ENCODE results near the gene C19orf73.
"Not testable (repeated sequence)": the region's sequence is repeated elsewhere in the genome, so short reads cannot be mapped to it uniquely, and the experiment has no call there.

The C19orf73 gene

GRCh38 chr19:49151267-49152118 lies 32.5 kb upstream of the C19orf73 start:
- DNase-seq (ENCODE audit: low spot score in 2 of 2) (peak in 1 of 2 donors; percentile 60), ATAC-seq (peak; percentile 39)
- peaks cover 38% of the 10 kb centered on the region for H3K4me1 Mint-ChIP-seq
- H3K36me3 Mint-ChIP-seq: no peaks in the 10 kb centered on the region
- H3K4me3 Mint-ChIP-seq: peak overlapping the region; percentile 77
- H3K9me3 Mint-ChIP-seq: peaks cover 5% of the 10 kb centered on the region
- H3K27ac Mint-ChIP-seq: no peak overlapping the region

GRCh38 chr19:49150944-49151243 lies 32.0 kb upstream of the C19orf73 start:
- Mint-ChIP-seq H3K9me3 (peaks cover 5% of the 10 kb centered on the region), H3K4me3 (peak overlapping the region; percentile 77), H3K4me1 (peaks cover 44% of the 10 kb centered on the region), H3K36me3 (no peaks in the 10 kb centered on the region), H3K27ac (no peak overlapping the region)
- DNase-seq (ENCODE audit: low spot score in 2 of 2) (no peak), ATAC-seq (no peak)

GRCh38 chr19:49150106-49150943 lies 31.4 kb upstream of the C19orf73 start:
- ATAC-seq (peak; percentile 40), DNase-seq (ENCODE audit: low spot score in 2 of 2) (peak in 1 of 2 donors; percentile 73)
- Mint-ChIP-seq H3K4me3 (peak overlapping the region; percentile 77), H3K27ac (peak overlapping the region; percentile 79), H3K4me1 (peaks cover 50% of the 10 kb centered on the region), H3K9me3 (peaks cover 5% of the 10 kb centered on the region), H3K36me3 (no peaks in the 10 kb centered on the region)

- H3K4me1 Mint-ChIP-seq: peaks cover 51% of the 10 kb centered on the region
Observed at GRCh38 chr19:49149652-49150105, 30.7 kb upstream of the C19orf73 start.

GRCh38 chr19:49148784-49149651 lies 30.1 kb upstream of the C19orf73 start:
- peak overlapping the region; percentile 77 for H3K4me3 Mint-ChIP-seq
- ATAC-seq: peak; percentile 33
- H3K27ac Mint-ChIP-seq: no peak overlapping the region
- DNase-seq (ENCODE audit: low spot score in 2 of 2): peak; percentile 67 to 89
- H3K36me3 Mint-ChIP-seq: no peaks in the 10 kb centered on the region
- peaks cover 48% of the 10 kb centered on the region for H3K4me1 Mint-ChIP-seq
- H3K9me3 Mint-ChIP-seq: peaks cover 5% of the 10 kb centered on the region

More at GRCh38 chr19:49149652-49150105, 30.7 kb upstream of the C19orf73 start:
- H3K36me3 Mint-ChIP-seq: no peaks in the 10 kb centered on the region
- peaks cover 5% of the 10 kb centered on the region for H3K9me3 Mint-ChIP-seq
- no peak for ATAC-seq
- peak overlapping the region; percentile 77 for H3K4me3 Mint-ChIP-seq
- DNase-seq (ENCODE audit: low spot score in 2 of 2): no peak
- H3K27ac Mint-ChIP-seq: peak overlapping the region; percentile 79

GRCh38 chr19:49148044-49148682 lies 29.2 kb upstream of the C19orf73 start:
- DNase-seq (ENCODE audit: low spot score in 2 of 2) (no peak), ATAC-seq (no peak)
- Mint-ChIP-seq H3K4me3 (peak overlapping the region; percentile 77), H3K9me3 (peaks cover 2% of the 10 kb centered on the region), H3K4me1 (peaks cover 45% of the 10 kb centered on the region), H3K27ac (no peak overlapping the region), H3K36me3 (peaks cover 3% of the 10 kb centered on the region)

- ATAC-seq; H3K36me3 Mint-ChIP-seq; H3K27ac Mint-ChIP-seq; DNase-seq (ENCODE audit: low spot score in 2 of 2); H3K9me3 Mint-ChIP-seq: not testable (repeated sequence)
- Mint-ChIP-seq H3K4me3 (peak overlapping the region; percentile 58), H3K4me1 (peaks cover 47% of the 10 kb centered on the region)
Observed at GRCh38 chr19:49146408-49146770, 27.4 kb upstream of the C19orf73 start.

GRCh38 chr19:49145573-49146407 lies 26.8 kb upstream of the C19orf73 start:
- Mint-ChIP-seq H3K4me3 (peak overlapping the region; percentile 58), H3K27ac (peak overlapping the region; percentile 72), H3K9me3 (no peaks in the 10 kb centered on the region), H3K36me3 (peaks cover 7% of the 10 kb centered on the region), H3K4me1 (peaks cover 46% of the 10 kb centered on the region)
- peak; percentile 72 for ATAC-seq
- peak; percentile 80 to 91 for DNase-seq (ENCODE audit: low spot score in 2 of 2)

- peaks cover 7% of the 10 kb centered on the region for H3K36me3 Mint-ChIP-seq
- DNase-seq (ENCODE audit: low spot score in 2 of 2): peak; percentile 46 to 78
- H3K9me3 Mint-ChIP-seq: no peaks in the 10 kb centered on the region
- peak overlapping the region; percentile 75 for H3K4me3 Mint-ChIP-seq
- peak overlapping the region; percentile 23 for H3K27ac Mint-ChIP-seq
- peaks cover 22% of the 10 kb centered on the region for H3K4me1 Mint-ChIP-seq
- peak; percentile 90 for ATAC-seq
Observed at GRCh38 chr19:49142866-49143335, 24.0 kb upstream of the C19orf73 start.

GRCh38 chr19:49141352-49141751 lies 22.4 kb upstream of the C19orf73 start:
- Mint-ChIP-seq H3K36me3 (peaks cover 7% of the 10 kb centered on the region), H3K4me1 (peaks cover 21% of the 10 kb centered on the region), H3K4me3 (no peak overlapping the region), H3K27ac (no peak overlapping the region), H3K9me3 (no peaks in the 10 kb centered on the region)
- DNase-seq (ENCODE audit: low spot score in 2 of 2) (no peak), ATAC-seq (no peak)

- Mint-ChIP-seq H3K4me3 (no peak overlapping the region), H3K4me1 (peaks cover 17% of the 10 kb centered on the region), H3K36me3 (peaks cover 7% of the 10 kb centered on the region), H3K27ac (no peak overlapping the region), H3K9me3 (no peaks in the 10 kb centered on the region)
- DNase-seq (ENCODE audit: low spot score in 2 of 2): no peak
- ATAC-seq: no peak
Observed at GRCh38 chr19:49140951-49141350, 22.0 kb upstream of the C19orf73 start.

GRCh38 chr19:49136771-49137171 lies 17.8 kb upstream of the C19orf73 start:
- Mint-ChIP-seq H3K4me1 (peaks cover 24% of the 10 kb centered on the region), H3K4me3 (no peak overlapping the region), H3K9me3 (no peaks in the 10 kb centered on the region), H3K27ac (no peak overlapping the region), H3K36me3 (peaks cover 6% of the 10 kb centered on the region)
- DNase-seq (ENCODE audit: low spot score in 2 of 2): no peak
- no peak for ATAC-seq

GRCh38 chr19:49135686-49136085 lies 16.7 kb upstream of the C19orf73 start:
- Mint-ChIP-seq H3K4me1 (peaks cover 24% of the 10 kb centered on the region), H3K4me3 (no peak overlapping the region), H3K36me3 (peaks cover 6% of the 10 kb centered on the region), H3K9me3 (no peaks in the 10 kb centered on the region), H3K27ac (no peak overlapping the region)
- ATAC-seq: no peak
- no peak for DNase-seq (ENCODE audit: low spot score in 2 of 2)

Data from stimulated activated effector memory CD8-positive, alpha-beta T cell treated with anti-CD3 and anti-CD28 coated beads, Interleukin-12 subunit alpha, Interleukin-12 subunit beta, amount 100 ng/mL, for 72 hours (primary cell).